GM21381 (cell line): Measurements from ENCODE around the gene MS4A1.
A peak's percentile ranks its signal among the peaks of the same experiment; 100 is the strongest.
"Not testable (repeated sequence)": the region's sequence is repeated elsewhere in the genome, so short reads cannot be mapped to it uniquely, and the experiment has no call there.

Experiments used
- ATAC-seq: cut with Tn5 transposase; IDR thresholded peaks from one replicate; pipeline ENCODE4 v1.9.1; 2021; ENCODE audit warnings: mild to moderate bottlenecking, moderate library complexity; ENCODE audit not compliant: unreplicated experiment

The MS4A1 gene

DNA sequence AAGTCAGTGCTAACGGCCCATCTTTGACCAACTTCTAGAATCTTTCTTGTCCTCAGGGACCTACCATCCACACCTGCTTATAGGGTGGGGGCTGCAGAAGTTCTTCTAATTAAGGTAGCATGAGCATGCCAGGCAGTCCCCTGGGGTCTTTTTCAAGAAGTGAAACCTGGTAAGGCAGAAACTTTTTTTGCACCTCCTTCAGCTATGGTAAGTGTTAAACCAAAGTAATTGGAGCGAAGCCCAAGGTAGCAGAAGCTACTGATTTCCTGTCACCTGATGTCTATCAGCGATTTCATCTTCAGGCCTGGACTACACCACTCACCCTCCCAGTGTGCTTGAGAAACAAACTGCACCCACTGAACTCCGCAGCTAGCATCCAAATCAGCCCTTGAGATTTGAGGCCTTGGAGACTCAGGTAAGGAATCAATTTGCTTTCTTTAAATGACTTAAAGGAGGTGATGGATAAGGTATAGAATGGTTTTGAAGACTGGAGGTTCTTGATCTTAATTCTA lies at the start of gene MS4A1:
TSS of gene MS4A1 (plus strand) at position 317 of the 512 bp plus-strand sequence. CDS start 6,528 bp downstream, outside the sequence.
- ATAC-seq: peak; percentile 84

DNA sequence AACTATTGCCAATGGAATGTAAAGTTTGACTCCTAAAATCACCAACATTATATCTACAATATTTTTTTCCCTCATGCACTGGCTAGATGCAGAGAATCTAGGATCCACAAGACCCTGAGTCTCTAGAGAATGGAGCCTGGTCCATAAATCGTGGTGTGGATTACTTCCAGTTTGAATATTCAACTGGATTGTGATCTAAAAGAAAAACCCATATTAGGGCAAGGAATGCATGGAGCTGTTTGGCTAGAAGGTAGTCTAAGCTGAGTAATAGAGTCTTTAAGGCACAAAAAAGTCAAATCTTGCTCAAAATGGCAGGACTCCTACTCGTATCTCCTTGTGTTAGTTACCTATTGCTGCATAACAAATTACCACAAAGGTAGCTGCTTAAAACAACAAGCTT lies 35.6 kb upstream of the MS4A1 start:
- no peak for ATAC-seq

DNA sequence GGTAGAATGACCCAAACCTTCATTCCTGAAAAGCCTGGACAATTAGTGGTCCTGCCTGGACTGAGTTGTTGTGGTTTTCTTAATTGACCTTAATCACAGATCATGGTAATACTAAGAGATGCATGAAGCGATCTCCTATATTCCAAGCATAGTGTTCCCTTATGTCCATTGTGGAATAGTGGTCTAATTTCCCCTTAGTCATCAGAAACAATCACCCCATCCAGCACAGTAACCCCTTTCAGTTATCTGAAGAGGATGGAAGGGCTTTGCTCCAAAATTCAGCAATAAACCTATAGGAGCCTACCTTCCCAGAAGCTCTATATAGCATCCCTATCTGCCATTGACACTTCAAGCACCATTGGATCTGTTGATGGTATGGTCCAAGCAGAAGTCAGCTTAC lies 33.0 kb upstream of the MS4A1 start:
- ATAC-seq: no peak

GRCh38 chr11:60428517-60428916 lies 27.1 kb upstream of the MS4A1 start:
- ATAC-seq: no peak

DNA sequence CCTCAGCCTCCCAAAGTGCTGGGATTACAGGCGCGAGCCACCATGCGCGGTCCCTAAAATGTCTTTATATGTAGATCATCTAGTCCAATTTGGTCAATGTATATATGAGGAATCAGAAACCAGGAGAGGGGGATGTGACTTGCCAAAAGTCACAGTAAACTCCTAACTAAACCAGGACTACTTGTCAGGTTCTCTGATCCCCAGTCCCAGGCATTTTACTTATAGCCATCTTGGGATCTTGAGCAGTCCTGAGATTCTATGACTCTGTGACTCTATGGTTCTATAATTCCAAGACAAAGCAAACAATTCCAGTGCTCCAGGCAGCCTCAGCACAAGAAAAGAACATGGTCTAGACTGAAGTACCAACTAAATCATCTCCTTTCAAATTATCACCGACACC lies 26.4 kb upstream of the MS4A1 start, which contains the start of gene MS4A5:
TSS of gene MS4A5 (plus strand) at position 301 of the 400 bp plus-strand sequence. CDS start 103 bp downstream, outside the sequence.
- no peak for ATAC-seq

- ATAC-seq: no peak
These were observed 24.4 kb upstream of the MS4A1 start for GRCh38 chr11:60431251-60431650.

GRCh38 chr11:60433401-60433800 lies 22.2 kb upstream of the MS4A1 start:
- no peak for ATAC-seq

- no peak for ATAC-seq
These were observed 8.6 kb upstream of the MS4A1 start for GRCh38 chr11:60447070-60447469.

- ATAC-seq: no peak
These were observed 7.8 kb upstream of the MS4A1 start for GRCh38 chr11:60447846-60448245.

GRCh38 chr11:60451185-60451584 lies 4.5 kb upstream of the MS4A1 start:
- ATAC-seq: not testable (repeated sequence)

- no peak for ATAC-seq
These were observed 1.4 kb upstream of the MS4A1 start for GRCh38 chr11:60454212-60454611.

GRCh38 chr11:60457576-60457975 lies 1.9 kb downstream of the MS4A1 start:
- peak; percentile 33 for ATAC-seq

- no peak for ATAC-seq
These were observed 3.7 kb downstream of the MS4A1 start for GRCh38 chr11:60459345-60459744.

DNA sequence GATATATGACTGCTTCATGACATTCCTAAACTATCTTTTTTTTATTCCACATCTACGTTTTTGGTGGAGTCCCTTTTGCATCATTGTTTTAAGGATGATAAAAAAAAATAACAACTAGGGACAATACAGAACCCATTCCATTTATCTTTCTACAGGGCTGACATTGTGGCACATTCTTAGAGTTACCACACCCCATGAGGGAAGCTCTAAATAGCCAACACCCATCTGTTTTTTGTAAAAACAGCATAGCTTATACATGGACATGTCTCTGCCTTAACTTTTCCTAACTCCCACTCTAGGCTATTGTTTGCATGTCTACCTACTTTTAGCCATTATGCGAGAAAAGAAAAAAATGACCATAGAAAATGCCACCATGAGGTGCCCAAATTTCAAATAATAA lies 13.2 kb downstream of the MS4A1 start:
- ATAC-seq: no peak

- no peak for ATAC-seq
These were observed 14.1 kb downstream of the MS4A1 start for GRCh38 chr11:60469723-60470122.

GRCh38 chr11:60477035-60477445 lies 21.4 kb downstream of the MS4A1 start:
- ATAC-seq: peak; percentile 47

DNA sequence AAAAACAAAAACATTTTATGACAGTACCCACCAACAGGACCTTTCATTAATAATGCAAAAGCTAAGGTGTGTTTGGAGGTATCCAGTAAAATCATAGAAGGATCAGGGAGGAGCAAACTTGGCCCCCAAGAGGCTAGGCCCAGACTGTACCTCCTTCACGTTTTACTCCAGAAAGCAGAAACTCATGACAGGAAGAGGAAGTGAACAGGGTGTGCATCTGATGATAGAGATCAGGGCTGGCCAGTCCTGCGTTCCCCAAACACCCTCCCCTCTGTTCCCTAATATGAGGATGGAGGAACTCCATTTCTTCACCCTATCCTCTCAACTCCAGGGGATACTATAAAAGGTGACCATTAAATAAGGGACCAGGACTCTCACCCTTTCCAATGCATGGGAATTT lies 26.7 kb downstream of the MS4A1 start:
- ATAC-seq: no peak

- ATAC-seq: peak; percentile 95
These were observed 30.3 kb downstream of the MS4A1 start for GRCh38 chr11:60485987-60486386.

- no peak for ATAC-seq
These were observed 36.9 kb downstream of the MS4A1 start, which contains the start of gene MS4A12 for GRCh38 chr11:60492488-60493009. Gene MS4A12 (plus strand): TSS chr11:60492778. CDS start chr11:60497319, 4,541 bp downstream.

- ATAC-seq: no peak
These were observed 37.8 kb downstream of the MS4A1 start for GRCh38 chr11:60493454-60493853.

- peak; percentile 26 for ATAC-seq
These were observed 42.8 kb downstream of the MS4A1 start for GRCh38 chr11:60498399-60498798.

DNA sequence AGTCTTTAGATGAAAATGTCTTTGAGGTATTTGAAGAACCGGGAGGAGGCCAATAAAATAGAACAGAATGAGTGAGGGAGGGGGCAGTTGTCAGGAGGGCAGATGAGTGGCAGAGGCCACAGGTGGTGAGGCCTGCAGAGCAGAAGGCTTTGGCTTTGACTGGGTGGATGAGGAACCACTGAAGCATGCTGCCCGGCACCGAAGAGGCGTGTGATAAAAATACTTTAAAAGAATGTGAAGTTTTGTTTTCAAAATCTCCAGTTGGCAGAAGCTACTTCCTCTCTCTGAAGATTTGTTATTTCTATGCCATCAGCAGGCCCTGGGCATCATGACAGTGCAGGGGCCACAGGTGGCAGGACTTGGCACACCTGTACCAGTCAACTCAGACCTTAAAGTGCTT lies 43.2 kb downstream of the MS4A1 start:
- peak; percentile 88 for ATAC-seq
